C4-2B (cell line): ENCODE measurements around the gene PLGRKT.

ENCODE experiments used
- ZFX ChIP-seq: fragments of 450-650 bp; IDR thresholded peaks from 2 replicates; pipeline ENCODE4 v1.6.1; 2017
- TF ChIP-seq, protein P1 (sequence below): fragments of 450-650 bp; conservative IDR thresholded peaks from 2 replicates; pipeline ENCODE4 v1.5.1; 2017; ENCODE audit warnings: mild to moderate bottlenecking

DNA sequence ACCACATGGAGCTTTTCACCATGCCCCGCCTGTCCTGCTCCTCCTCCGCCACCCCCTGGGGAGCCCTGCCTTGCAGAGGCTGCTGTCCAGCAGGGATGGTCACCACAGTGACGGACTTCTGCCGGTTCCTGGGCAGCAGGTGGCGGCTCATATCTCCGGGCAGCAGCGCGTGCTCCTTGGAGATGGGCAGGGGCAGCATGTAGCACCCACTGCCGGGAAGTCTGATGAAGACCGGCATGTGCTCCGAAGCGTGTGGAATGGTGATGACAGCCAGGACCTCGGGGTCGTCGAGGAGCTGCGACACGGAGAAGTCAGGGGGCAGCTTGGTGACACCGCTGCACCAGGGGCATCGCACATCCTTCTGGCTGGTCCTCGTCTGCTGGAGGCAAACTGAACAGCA is 19.2 kb downstream of the PLGRKT start:
- TF ChIP-seq, protein P1, sequence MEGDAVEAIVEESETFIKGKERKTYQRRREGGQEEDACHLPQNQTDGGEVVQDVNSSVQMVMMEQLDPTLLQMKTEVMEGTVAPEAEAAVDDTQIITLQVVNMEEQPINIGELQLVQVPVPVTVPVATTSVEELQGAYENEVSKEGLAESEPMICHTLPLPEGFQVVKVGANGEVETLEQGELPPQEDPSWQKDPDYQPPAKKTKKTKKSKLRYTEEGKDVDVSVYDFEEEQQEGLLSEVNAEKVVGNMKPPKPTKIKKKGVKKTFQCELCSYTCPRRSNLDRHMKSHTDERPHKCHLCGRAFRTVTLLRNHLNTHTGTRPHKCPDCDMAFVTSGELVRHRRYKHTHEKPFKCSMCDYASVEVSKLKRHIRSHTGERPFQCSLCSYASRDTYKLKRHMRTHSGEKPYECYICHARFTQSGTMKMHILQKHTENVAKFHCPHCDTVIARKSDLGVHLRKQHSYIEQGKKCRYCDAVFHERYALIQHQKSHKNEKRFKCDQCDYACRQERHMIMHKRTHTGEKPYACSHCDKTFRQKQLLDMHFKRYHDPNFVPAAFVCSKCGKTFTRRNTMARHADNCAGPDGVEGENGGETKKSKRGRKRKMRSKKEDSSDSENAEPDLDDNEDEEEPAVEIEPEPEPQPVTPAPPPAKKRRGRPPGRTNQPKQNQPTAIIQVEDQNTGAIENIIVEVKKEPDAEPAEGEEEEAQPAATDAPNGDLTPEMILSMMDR: no peak
- TF ChIP-seq ZFX: no peak
